DOHH2 (cell line): ENCODE measurements around the gene IPCEF1.

Experiments used
- H3F3A ChIP-seq: fragments of 200-600 bp; sonication (generic), shearing (Covaris generic); 2 replicates; pipeline ENCODE4 v1.6.0; 2016; ENCODE audit warnings: antibody characterized with exemption, mild to moderate bottlenecking; ENCODE audit not compliant: control insufficient read depth, insufficient read depth
- H3K27ac ChIP-seq: fragments of 200-600 bp; sonication (generic); 2 replicates; pipeline ENCODE4 v1.5.1; 2014; ENCODE audit warnings: low read depth, mild to moderate bottlenecking, low read length, moderate library complexity
- H3K27me3 ChIP-seq: fragments of 200-600 bp; sonication (generic); 2 replicates; pipeline ENCODE4 v1.6.1; 2014; ENCODE audit warnings: mild to moderate bottlenecking, low read length, mixed read lengths; ENCODE audit not compliant: control insufficient read depth
- H3K36me3 ChIP-seq: fragments of 200-600 bp; sonication (generic); 2 replicates; pipeline ENCODE4 v1.6.1; 2014; ENCODE audit warnings: mild to moderate bottlenecking, low read length, moderate library complexity, mixed read lengths; ENCODE audit not compliant: control insufficient read depth
- H3K4me1 ChIP-seq: fragments of 200-600 bp; sonication (generic); 2 replicates; pipeline ENCODE4 v1.6.1; 2014; ENCODE audit warnings: mild to moderate bottlenecking, low read length, mixed read lengths; ENCODE audit not compliant: control insufficient read depth
- H3K4me2 ChIP-seq: fragments of 200-600 bp; sonication (generic); 2 replicates; pipeline ENCODE4 v1.6.0; 2014; ENCODE audit warnings: mild to moderate bottlenecking, low read length, moderate library complexity
- H3K4me3 ChIP-seq: fragments of 200-600 bp; sonication (generic); 2 replicates; pipeline ENCODE4 v1.5.1; 2014; ENCODE audit warnings: mild to moderate bottlenecking, low read length, mixed read lengths
- H3K79me2 ChIP-seq: fragments of 200-600 bp; sonication (generic); 2 replicates; pipeline ENCODE4 v1.6.1; 2014; ENCODE audit warnings: mild to moderate bottlenecking, low read length, mixed read lengths; ENCODE audit not compliant: control insufficient read depth
- H3K9me2 ChIP-seq: fragments of 200-600 bp; sonication (generic); replicated peaks from 2 replicates; pipeline ENCODE4 v1.6.1; 2014; ENCODE audit warnings: mild to moderate bottlenecking, low read length, mixed read lengths; ENCODE audit not compliant: control insufficient read depth
- H3K9me3 ChIP-seq: fragments of 200-600 bp; sonication (generic); 2 replicates; pipeline ENCODE4 v1.6.1; 2014; ENCODE audit warnings: antibody characterized with exemption, low read length, mixed read lengths; ENCODE audit not compliant: control insufficient read depth, insufficient read depth
- H4K20me1 ChIP-seq: fragments of 200-600 bp; sonication (generic); 2 replicates; pipeline ENCODE4 v1.6.0; 2014; ENCODE audit warnings: low read depth, mild to moderate bottlenecking, antibody characterized with exemption, low read length, moderate library complexity; ENCODE audit not compliant: control insufficient read depth, insufficient read depth
- EZH2phosphoT487 ChIP-seq: fragments of 200-600 bp; sonication (generic); IDR thresholded peaks from 2 replicates; pipeline ENCODE4 v1.6.1; 2017; ENCODE audit warnings: borderline replicate concordance, mild to moderate bottlenecking, antibody characterized with exemption, low read length, moderate library complexity, mixed read lengths
- TF ChIP-seq, protein P1 (sequence below): fragments of 200-600 bp; sonication (generic); IDR thresholded peaks from one replicate; pipeline ENCODE4 v1.5.1; 2014; ENCODE audit warnings: antibody characterized with exemption, mild to moderate bottlenecking, low read depth, low read length; ENCODE audit not compliant: poor library complexity, severe bottlenecking

IPCEF1 gene

DNA sequence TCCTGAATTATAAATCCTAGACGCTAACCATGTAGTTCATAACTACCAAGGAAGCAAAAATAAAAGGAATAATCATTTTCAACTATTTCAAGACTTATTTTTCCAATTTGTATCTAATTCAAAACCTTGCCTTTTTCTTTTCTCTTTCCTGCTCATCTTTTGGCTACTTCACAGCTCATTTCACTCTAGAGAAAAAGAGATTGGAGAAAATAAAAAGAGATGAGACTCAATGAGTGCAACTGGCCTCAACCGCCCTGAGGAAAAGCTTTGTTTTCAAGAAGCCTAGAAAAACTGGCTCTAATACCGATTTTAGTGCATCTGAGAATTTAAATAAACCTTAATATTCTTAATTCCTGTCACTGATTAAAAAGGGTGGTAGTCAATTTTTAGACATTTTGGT, 36.4 kb downstream of the IPCEF1 start:
- Histone ChIP-seq H3K9me3 (no peaks in the 10 kb centered on the region), H3K27me3 (no peaks in the 10 kb centered on the region), H3K36me3 (no peaks in the 10 kb centered on the region), H3K4me3 (no peak overlapping the region), H3K4me2 (no peak overlapping the region), H3K4me1 (no peaks in the 10 kb centered on the region), H3K27ac (no peak overlapping the region), H3K79me2 (no peaks in the 10 kb centered on the region), H3K9me2 (no peaks in the 10 kb centered on the region), H3F3A (no peaks in the 10 kb centered on the region), H4K20me1 (no peaks in the 10 kb centered on the region)
- TF ChIP-seq EZH2phosphoT487 = no peak
- TF ChIP-seq, protein P1, sequence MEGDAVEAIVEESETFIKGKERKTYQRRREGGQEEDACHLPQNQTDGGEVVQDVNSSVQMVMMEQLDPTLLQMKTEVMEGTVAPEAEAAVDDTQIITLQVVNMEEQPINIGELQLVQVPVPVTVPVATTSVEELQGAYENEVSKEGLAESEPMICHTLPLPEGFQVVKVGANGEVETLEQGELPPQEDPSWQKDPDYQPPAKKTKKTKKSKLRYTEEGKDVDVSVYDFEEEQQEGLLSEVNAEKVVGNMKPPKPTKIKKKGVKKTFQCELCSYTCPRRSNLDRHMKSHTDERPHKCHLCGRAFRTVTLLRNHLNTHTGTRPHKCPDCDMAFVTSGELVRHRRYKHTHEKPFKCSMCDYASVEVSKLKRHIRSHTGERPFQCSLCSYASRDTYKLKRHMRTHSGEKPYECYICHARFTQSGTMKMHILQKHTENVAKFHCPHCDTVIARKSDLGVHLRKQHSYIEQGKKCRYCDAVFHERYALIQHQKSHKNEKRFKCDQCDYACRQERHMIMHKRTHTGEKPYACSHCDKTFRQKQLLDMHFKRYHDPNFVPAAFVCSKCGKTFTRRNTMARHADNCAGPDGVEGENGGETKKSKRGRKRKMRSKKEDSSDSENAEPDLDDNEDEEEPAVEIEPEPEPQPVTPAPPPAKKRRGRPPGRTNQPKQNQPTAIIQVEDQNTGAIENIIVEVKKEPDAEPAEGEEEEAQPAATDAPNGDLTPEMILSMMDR = no peak

GRCh38 chr6:154319231-154319858, 37.3 kb downstream of the IPCEF1 start:
- no peaks in the 10 kb centered on the region for H4K20me1 ChIP-seq
- no peaks in the 10 kb centered on the region for H3K4me1 ChIP-seq
- no peaks in the 10 kb centered on the region for H3K79me2 ChIP-seq
- H3F3A ChIP-seq = no peaks in the 10 kb centered on the region
- H3K27me3 ChIP-seq = no peaks in the 10 kb centered on the region
- no peaks in the 10 kb centered on the region for H3K9me3 ChIP-seq
- H3K27ac ChIP-seq = no peak overlapping the region
- no peak overlapping the region for H3K4me3 ChIP-seq
- H3K9me2 ChIP-seq = no peaks in the 10 kb centered on the region
- no peak overlapping the region for H3K4me2 ChIP-seq
- no peaks in the 10 kb centered on the region for H3K36me3 ChIP-seq
- TF ChIP-seq, protein P1 = no peak
- TF ChIP-seq EZH2phosphoT487 = no peak

GRCh38 chr6:154318721-154319120, 37.9 kb downstream of the IPCEF1 start:
- no peak overlapping the region for H3K27ac ChIP-seq
- TF ChIP-seq, protein P1 = no peak
- no peak for TF ChIP-seq EZH2phosphoT487

More at GRCh38 chr6:154318721-154319120, 37.9 kb downstream of the IPCEF1 start:
- Histone ChIP-seq H3F3A (no peaks in the 10 kb centered on the region), H3K4me1 (no peaks in the 10 kb centered on the region), H3K27me3 (no peaks in the 10 kb centered on the region), H3K4me3 (no peak overlapping the region), H3K4me2 (no peak overlapping the region), H3K9me2 (no peaks in the 10 kb centered on the region), H4K20me1 (no peaks in the 10 kb centered on the region), H3K79me2 (no peaks in the 10 kb centered on the region), H3K36me3 (no peaks in the 10 kb centered on the region), H3K9me3 (no peaks in the 10 kb centered on the region)
